Adrenal gland (tissue), 12 donors: Measurements from ENCODE around the gene DPH1. TPM values are rescaled to one million over a fixed set of nuclear protein-coding genes. Genes with fewer than 3 reads are reported as not detected.

Experiments
- DNase-seq, 7 donors: peaks; one replicate each; pipeline ENCODE4 v3.0.0-alpha.2; 2019 to 2020
- H3K27ac ChIP-seq, 5 donors: fragments of 200-600 bp; sonication (generic) in 4 of 5; 1 replicate in 3 of 5; 2 replicates in 2 of 5; pipeline versions ENCODE4 v1.5.1 to v1.8.0; 2016 to 2020; ENCODE audit warnings: mild to moderate bottlenecking in 1 of 5
- H3K27me3 ChIP-seq: fragments of 200-600 bp; 2 replicates; pipeline ENCODE4 v1.8.0; 2021
- H3K36me3 ChIP-seq, 2 donors: fragments of 200-600 bp; replicated peaks in 1 of 2; 1 replicate in 1 of 2; 2 replicates in 1 of 2; pipeline versions ENCODE4 v1.5.1 to v1.8.0; 2018 to 2022
- H3K4me1 ChIP-seq, 2 donors: fragments of 200-600 bp; replicated peaks in 1 of 2; 1 replicate in 1 of 2; 2 replicates in 1 of 2; pipeline versions ENCODE4 v1.5.1 to v1.8.0; 2018 to 2021
- H3K4me3 ChIP-seq, 4 donors: fragments of 200-600 bp; sonication (generic) in 3 of 4; one replicate each; pipeline ENCODE4 v1.5.1; 2016 to 2018
- H3K9me3 ChIP-seq, 3 donors: fragments of 200-600 bp; sonication (generic) in 1 of 3; replicated peaks in 1 of 3; 1 replicate in 2 of 3; 2 replicates in 1 of 3; pipeline versions ENCODE4 v1.5.1 to v1.8.0; 2016 to 2021
- POLR2A ChIP-seq, 2 donors: fragments of 450-650 bp; IDR thresholded peaks; one replicate each; pipeline ENCODE4 v1.6.1; 2017; ENCODE audit warnings: antibody characterized with exemption in 2 of 2, mild to moderate bottlenecking in 2 of 2, moderate library complexity in 1 of 2
- WGBS, 4 donors: extraction: QIAGEN DNeasy Blood & Tissue Kit in 2 of 4; methylation state at CpG; one replicate each; pipeline versions ENCODE4 v1.1.5 to v1.1.7; 2013 to 2017; 5-methylcytosine and 5-hydroxymethylcytosine counted together
- intact Hi-C, 2 donors: fragments of 100-400 bp; cut with DNase I; formaldehyde crosslinking; loops; one replicate each; pipeline versions ENCODE4 v1.14.1 to v1.15.0; 2022 to 2023
- polyA plus RNA-seq, 3 donors: library from polyadenylated mRNA; stranded (reverse); fragments of 200-250 nt in 2 of 3; fragments of 350-450 nt in 1 of 3; fragmentation: Illumina TruSeq in 1 of 3; extraction: RNeasy Lipid Tissue Mini Kit (QIAGEN cat#74804) in 1 of 3; gene quantifications; one replicate each; pipeline ENCODE4 v1.2.3, GENCODE V29; 2013 to 2014
- total RNA-seq, 9 donors: library from RNA; depleted of rRNA in 4 of 9; stranded (reverse); fragments of >200 nt in 4 of 9; fragments of 120-200 nt in 1 of 9; fragmentation: NEBNext Ultra II Directional in 1 of 9; extraction: Animal tissue kit (Norgen Biotek cat#: 25700) in 1 of 9; gene quantifications; one replicate each; pipeline versions ENCODE4 v1.1.0 to v1.2.4, GENCODE V29; 2013 to 2023
- TF ChIP-seq, protein P1 (sequence below), 6 experiments: fragments of 450-650 bp in 4 of 6; fragments of 200-600 bp in 2 of 6; sonication (generic) in 1 of 6; IDR thresholded peaks; 1 replicate in 5 of 6; 2 replicates in 1 of 6; pipeline versions ENCODE4 v1.5.1 to v1.8.0; 2016 to 2021; ENCODE audit warnings: antibody characterized with exemption in 6 of 6, mild to moderate bottlenecking in 2 of 6, moderate library complexity in 1 of 6
- donor health status: healthy with polysubstance abuse.
- donor health status: Bipolar disorder and iron deficiency.
- donor health status: DM: yes; HTN: yes; CAD: no.
- donor health status: DM: no; HTN: no; CAD: no.
- donor health status: DM: no; HTN: no; CAD: no.
- donor health status: DM: yes; HTN: yes; CAD: no.

DPH1 gene
- total and polyA plus RNA-seq, 12 donors = 29.3 to 100 (median 57.7) TPM

DNA sequence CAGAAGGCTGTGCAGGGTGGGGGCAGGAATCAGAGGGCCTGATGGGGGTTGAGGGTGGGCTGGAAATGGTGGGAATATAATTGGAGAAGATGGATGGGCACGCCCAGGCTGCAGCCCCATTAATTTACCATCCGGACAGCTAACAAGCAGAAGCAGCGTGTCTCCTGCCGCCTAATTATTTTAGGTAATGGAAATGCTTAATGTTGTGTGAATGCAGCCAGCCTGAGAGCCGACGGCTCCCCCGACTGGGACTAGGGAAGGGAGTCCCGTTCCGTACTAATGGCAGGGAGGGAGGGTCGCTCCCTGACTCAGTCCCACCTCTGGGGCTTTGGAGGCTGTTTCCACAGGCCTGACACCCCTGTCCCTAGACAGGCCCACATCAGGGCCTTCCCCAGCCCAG lies 7.2 kb downstream of the DPH1 start:
- no peak for DNase-seq
- peaks cover 0 to 39% of the 10 kb centered on the region in 2 donors for H3K36me3 ChIP-seq
- H3K27me3 ChIP-seq = no peaks in the 10 kb centered on the region
- no peak for TF ChIP-seq POLR2A (IDR thresholded peaks at IDR 0.05)
- TF ChIP-seq, protein P1, sequence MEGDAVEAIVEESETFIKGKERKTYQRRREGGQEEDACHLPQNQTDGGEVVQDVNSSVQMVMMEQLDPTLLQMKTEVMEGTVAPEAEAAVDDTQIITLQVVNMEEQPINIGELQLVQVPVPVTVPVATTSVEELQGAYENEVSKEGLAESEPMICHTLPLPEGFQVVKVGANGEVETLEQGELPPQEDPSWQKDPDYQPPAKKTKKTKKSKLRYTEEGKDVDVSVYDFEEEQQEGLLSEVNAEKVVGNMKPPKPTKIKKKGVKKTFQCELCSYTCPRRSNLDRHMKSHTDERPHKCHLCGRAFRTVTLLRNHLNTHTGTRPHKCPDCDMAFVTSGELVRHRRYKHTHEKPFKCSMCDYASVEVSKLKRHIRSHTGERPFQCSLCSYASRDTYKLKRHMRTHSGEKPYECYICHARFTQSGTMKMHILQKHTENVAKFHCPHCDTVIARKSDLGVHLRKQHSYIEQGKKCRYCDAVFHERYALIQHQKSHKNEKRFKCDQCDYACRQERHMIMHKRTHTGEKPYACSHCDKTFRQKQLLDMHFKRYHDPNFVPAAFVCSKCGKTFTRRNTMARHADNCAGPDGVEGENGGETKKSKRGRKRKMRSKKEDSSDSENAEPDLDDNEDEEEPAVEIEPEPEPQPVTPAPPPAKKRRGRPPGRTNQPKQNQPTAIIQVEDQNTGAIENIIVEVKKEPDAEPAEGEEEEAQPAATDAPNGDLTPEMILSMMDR (IDR thresholded peaks at IDR 0.05) = no peak
- no peak overlapping the region for H3K4me3 ChIP-seq
- intact Hi-C loops = no loop called here
- no peak overlapping the region for H3K27ac ChIP-seq
- peaks cover 8 to 10% of the 10 kb centered on the region in 2 donors for H3K4me1 ChIP-seq
- H3K9me3 ChIP-seq = no peaks in the 10 kb centered on the region
- WGBS, 4 donors = 86 to 92% (median 88%) methylated on average over 9 to 10 of the region's 10 CpGs

DNA sequence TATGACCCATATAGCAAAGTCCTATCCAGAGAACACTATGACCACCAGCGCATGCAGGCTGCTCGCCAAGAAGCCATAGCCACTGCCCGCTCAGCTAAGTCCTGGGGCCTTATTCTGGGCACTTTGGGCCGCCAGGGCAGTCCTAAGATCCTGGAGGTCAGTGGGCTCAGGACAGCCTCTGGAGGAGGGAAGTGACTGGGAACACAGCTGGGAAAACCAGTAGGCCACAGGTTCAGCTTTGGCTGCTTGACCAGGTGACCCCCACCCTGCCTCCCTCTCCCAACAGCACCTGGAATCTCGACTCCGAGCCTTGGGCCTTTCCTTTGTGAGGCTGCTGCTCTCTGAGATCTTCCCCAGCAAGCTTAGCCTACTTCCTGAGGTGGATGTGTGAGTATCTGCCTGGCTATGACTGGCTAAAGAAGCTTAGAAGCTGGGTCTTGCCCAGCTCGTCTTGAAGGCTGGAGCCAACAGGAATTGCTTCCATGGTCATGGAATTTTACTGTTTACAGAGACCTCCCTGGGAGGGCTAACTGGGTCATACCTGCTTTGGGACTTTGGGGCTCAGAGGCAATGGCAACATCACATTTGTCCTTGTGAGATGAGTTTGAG lies 10.4 kb downstream of the DPH1 start:
- Histone ChIP-seq H3K9me3 (no peaks in the 10 kb centered on the region), H3K27ac (peak overlapping the region in 3 of 5 donors; percentile 91 to 100 (median 93)), H3K27me3 (no peaks in the 10 kb centered on the region), H3K36me3 (peaks cover 0 to 47% of the 10 kb centered on the region in 2 donors), H3K4me3 (no peak overlapping the region), H3K4me1 (peaks cover 15 to 29% of the 10 kb centered on the region in 2 donors)
- DNase-seq = peak in 2 of 7 donors; percentile 26 to 54
- WGBS, 4 donors = 83 to 94% (median 92%) methylated on average over 3 to 7 of the region's 7 CpGs
- TF ChIP-seq, protein P1 (IDR thresholded peaks at IDR 0.05) = no peak
- no peak for TF ChIP-seq POLR2A (IDR thresholded peaks at IDR 0.05)
- intact Hi-C loops = no loop called here

DNA sequence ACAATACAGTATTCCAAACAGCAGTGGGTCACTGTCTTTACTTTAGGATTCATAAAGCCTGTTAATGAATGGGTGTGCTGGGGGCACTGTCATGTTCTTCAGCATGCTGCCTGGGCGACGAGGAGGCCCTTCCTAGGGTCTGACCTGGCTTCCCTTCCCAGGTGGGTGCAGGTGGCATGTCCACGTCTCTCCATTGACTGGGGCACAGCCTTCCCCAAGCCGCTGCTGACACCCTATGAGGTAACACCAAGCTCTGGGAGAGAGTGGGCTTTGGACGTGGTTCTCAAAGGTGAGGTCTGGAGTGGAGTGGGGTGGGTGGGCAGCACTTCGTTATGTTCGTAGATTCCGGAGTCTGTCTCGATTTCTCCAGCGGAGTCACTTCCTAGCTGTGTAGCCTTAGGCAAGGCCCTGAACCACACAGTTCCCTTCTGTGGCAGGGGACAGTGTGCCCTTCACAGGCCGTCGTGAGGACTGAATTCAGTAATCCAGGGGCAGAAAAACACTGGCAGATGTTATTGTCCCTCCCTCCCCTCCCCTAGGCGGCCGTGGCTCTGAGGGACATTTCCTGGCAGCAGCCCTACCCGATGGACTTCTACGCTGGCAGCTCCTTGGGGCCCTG lies 11.1 kb downstream of the DPH1 start:
- H3K36me3 ChIP-seq = peaks cover 0 to 42% of the 10 kb centered on the region in 2 donors
- peak in 6 of 7 donors; percentile 68 to 87 (median 78) for DNase-seq
- TF ChIP-seq POLR2A (IDR thresholded peaks at IDR 0.05) = no peak
- TF ChIP-seq, protein P1 (IDR thresholded peaks at IDR 0.05) = no peak
- no peaks in the 10 kb centered on the region for H3K9me3 ChIP-seq
- peaks cover 15 to 29% of the 10 kb centered on the region in 2 donors for H3K4me1 ChIP-seq
- intact Hi-C loops = no loop called here
- peak overlapping the region in 3 of 4 donors; percentile 12 to 98 (median 84) for H3K4me3 ChIP-seq
- peak overlapping the region; percentile 66 to 100 (median 91) for H3K27ac ChIP-seq
- 42 to 71% (median 48%) methylated on average over 7 to 16 of the region's 16 CpGs for whole genome bisulfite sequencing, 4 donors
- no peaks in the 10 kb centered on the region for H3K27me3 ChIP-seq

DNA sequence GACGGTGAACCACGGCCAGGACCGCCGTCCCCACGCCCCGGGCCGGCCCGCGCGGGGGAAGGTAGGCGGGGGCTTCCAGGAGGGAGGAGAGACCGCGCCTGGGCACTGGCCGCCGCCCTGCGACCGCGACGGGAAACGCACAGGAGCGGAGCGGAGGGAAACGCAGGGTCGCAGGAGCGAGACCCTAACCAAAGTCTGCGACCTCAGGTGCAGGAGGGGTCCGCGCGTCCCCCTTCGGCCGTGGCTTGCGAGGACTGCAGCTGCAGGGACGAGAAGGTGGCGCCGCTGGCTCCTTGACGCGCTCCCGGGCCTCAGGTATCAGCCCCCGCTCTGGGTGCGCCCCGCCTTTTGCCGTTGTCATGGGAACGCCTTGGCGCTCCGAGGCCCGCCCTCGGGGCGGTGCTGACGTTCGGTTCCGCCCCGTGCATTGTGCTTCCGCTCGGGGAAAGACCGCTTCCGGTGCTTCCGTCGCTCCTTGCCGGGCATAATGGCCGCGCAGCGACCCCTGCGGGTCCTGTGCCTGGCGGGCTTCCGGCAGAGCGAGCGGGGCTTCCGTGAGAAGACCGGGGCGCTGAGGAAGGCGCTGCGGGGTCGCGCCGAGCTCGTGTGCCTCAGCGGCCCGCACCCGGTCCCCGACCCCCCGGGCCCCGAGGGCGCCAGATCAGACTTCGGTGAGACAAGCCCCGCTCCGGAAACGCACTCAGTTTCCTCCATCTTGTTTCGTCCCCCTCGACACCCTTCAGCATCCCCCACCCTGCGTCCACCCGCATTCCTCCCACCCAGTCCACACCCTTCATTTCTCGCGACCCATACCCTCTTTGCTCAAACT lies 11.8 kb downstream of the DPH1 start, which contains the start of gene OVCA2:
Gene OVCA2, plus strand, starts transcription at position 462 of the 829 bp plus-strand sequence. Its CDS starts 26 bp downstream, at position 488.
- Histone ChIP-seq H3K4me1 (peaks cover 15 to 29% of the 10 kb centered on the region in 2 donors), H3K27me3 (no peaks in the 10 kb centered on the region), H3K27ac (peak within 1 kb of the TSS; percentile 66 to 100 (median 91)), H3K36me3 (peaks cover 0 to 35% of the 10 kb centered on the region in 2 donors), H3K9me3 (no peaks in the 10 kb centered on the region), H3K4me3 (peak within 1 kb of the TSS; percentile 12 to 98 (median 73))
- 0 to 2% (median 1%) methylated on average over 13 to 93 of the region's 93 CpGs for WGBS, 4 donors
- TF ChIP-seq POLR2A (IDR thresholded peaks at IDR 0.05) = peak; percentile 55 to 81
- TF ChIP-seq, protein P1 (IDR thresholded peaks at IDR 0.05) = peak; percentile 4 to 51 (median 43)
- DNase-seq = peak; percentile 94 to 98 (median 97)
- intact Hi-C loops = no loop called here
